ENCODE results near the gene GAS6.
"Not testable (repeated sequence)": the region's sequence is repeated elsewhere in the genome, so short reads cannot be mapped to it uniquely, and the experiment has no call there.

Gene GAS6

DNA sequence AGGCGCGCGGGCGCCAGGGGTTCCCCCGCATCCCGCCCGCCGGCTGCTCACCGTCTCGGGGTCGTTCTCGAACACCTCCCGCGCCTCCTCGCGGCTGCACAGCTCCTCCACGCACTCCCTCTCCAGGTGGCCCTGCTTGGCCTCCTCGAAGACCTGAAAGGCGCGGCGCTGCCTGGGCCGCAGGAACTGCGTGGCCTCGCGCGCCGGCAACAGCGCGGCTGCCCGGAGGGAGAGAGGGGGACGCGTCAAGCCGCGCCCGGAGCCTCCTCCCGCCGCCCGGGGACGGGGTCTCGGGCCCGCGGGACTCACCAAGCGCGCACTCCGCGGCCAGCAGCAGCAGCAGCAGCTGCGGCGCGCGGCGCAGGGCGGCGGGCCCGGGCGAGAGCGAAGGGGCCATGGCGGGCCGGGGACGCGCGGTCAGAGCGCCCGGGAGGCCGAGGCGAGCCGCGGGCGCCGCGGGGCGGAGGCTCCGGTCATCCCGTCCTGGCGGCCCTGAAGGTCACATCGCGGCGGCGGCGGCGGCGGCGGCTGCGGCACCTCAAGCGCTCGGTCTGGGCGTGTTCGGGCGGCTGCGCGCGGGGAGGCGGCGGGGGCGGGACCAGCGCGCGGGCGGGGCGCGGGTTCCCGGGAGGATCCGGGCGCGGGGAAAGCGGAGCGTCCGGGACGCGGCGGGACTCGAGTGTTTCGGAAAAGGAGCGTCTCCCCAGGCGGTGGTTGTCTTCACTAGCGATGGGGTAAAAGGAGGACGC is at the start of gene GAS6:
Gene GAS6, minus strand, starts transcription at position 553 of the 749 bp plus-strand sequence. Its CDS starts 156 bp downstream, at position 397.
- DNase-seq, result peak; percentile 36

DNA sequence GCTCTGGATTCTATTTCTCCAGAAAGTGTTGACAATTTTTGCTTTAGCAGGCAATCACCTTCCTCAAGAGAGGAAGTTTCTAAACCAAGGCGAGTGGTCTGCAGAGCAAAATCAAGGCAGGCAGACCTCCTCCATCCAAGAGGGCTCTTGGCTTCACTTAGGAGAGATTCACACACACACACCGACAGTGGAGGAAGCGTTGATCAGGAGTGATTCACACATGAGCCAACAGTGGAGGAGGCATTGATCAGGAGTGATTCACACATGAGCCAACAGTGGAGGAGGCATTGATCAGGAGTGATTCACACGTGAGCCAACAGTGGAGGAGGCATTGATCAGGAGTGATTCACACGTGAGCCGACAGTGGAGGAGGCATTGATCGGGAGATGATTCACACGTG is 49.5 kb upstream of the GAS6 start:
- not testable (repeated sequence) for DNase-seq

DNA sequence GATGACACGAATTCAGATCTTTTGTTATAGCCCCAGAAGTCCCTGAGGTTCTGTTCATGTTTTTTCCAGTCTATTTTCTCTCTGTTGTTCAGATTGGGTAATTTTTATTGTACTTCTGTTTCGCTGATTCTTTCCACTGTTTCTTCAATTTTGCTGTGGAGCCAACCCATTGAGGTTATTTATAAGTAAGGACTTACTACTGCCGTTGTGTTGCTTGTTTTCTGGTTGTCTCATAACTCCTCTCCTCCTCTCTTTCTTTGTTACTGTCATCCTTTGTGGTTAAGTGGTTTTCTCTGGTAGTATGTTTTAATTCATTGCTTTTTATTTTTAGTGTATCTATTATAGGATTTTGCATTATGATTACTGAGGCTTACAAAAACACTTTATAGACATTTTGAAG is 48.7 kb upstream of the GAS6 start:
- DNase-seq, result no peak

DNA sequence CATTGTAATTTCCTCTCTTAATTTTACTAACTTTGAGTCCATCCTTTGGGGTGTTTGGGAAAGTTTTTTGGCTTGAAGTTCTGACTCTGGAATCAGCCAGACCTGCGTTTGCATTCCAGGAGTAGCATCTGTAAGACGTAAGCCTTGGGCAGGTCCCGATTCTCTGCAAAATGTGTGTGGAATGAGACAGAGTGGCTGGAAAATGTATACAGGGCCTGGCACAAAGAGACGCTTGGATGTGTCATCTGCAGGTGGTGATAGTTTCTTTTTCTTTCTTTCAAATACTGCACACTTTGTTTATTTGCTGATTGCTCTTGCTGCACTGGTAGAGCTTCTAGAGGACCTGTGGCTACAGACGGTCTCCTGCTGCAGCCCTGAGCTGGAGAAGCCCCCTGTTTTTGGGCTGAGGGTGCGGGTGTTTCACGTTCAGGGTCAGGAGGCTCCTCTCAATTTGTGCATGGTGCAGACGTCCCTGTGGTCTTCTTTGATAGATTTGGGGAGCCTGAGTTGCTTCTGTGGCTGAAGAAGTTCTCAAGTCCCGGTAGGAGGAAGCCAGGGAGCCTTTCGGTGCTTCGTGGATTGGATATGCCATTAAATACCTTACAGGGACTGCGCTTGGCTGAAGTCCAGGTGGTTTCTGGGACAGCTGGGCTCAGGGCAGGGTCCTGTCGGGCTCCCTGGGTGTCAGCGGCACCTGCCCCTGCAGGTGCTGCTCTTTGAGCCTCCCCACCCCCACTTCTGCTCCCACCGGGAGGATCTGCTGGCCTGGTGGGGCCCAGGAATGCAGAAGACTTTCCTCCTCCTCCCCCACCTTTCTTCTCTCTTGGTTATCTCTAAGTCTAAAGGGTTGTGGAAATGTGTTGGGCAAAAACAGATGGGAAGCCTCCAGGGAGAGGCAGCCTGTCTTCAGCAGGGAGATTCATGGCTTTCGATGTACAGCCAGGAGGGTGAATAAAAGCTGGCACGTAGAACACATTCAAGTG is 44.0 kb upstream of the GAS6 start:
- DNase-seq, result peak; percentile 26

DNA sequence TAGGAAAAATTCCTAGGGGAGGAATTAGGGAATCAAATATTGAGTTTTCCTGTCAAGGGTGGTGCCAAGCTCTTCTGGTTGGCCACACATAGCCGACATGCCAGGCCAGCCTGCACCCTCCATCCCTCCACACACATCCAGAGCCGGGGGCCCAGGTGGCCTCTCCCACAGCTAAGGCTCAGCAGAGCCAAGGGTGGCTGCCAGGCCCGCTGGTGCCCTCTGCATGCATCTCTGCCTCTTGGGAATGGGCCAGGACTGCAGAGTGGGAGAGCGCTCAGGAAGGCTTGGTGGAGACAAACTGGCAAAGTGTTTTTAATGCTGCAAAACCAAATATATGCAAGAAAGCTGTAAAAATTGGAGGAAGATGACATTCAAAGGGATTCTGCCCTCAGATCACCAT is 42.7 kb upstream of the GAS6 start:
- no peak for DNase-seq

DNA sequence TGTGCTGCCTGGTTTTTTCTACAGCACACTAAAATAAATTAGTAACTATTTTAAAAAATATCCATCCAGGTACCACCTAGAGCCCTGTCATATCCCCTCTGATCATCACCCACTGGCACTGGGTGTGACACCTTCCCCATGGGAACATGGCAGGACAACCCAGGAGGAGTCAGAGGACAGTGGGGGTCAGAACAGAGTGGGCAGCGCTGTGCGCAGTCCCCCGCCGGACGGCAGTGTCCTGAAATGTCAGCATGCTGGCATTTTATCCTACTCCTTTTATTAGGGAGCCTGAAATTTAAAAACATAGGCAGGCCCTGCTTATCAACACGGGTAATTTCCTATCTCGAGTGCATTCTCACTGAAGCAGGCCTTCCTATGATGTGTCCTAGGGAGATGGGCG is 42.1 kb upstream of the GAS6 start:
- no peak for DNase-seq

DNA sequence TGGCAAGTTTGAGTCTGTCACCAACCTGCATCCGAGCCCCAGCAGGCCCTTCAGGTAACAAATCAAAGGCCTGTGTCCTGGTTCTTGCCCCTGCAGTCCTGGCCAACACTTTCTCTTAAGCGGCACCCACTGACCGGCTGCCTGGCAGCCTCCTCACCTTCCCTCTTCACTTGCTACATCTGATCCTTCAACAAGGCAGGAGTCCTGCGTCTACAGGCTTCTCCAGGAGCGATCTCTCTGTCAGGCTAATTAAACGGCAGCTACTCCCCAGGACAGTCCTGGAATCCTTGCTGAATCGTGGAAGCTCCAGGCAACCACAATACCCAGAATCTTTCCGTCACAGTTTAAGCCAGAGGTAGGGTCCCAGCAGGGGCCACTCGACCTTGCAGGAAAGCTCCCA is 41.1 kb upstream of the GAS6 start:
- no peak for DNase-seq

DNA sequence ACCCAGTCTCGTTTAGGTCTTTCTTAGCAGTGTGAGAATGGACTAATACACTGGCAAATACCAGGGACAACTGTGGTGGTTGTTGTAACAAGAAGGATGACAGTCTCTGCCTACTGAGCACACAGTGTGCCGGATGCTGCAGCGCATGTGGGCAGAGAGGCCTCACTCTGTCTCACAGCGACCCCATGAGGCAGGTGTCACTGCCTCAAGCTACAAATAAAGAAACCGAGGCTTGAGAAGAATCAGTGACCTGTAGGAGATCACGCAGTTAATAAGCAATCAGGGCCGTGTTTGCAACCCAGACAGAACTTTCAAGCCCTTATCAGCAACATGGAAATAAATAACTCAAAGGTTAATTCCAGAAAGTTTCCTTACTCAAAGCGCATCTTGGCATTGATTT is 40.5 kb upstream of the GAS6 start:
- DNase-seq, result peak; percentile 64

DNA sequence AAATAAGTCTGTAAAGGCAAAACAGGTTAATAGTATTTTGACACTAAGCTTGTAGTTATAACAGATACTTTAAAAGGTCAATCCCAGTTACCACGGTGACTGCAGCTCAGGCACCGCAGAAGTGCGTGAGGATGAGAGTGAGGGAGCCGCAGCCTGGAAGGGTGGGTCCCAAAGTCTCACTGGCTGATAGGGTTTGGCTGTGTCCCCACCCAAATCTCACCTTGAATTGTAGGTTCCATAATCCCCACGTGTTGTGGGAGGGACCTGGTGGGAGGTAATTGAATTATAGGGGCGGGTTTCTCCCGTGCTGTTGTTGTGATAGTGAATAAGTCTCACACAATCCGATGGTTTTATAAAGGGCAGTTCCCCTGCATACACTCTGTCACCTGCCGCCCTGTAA is 40.0 kb upstream of the GAS6 start:
- no peak for DNase-seq

DNA sequence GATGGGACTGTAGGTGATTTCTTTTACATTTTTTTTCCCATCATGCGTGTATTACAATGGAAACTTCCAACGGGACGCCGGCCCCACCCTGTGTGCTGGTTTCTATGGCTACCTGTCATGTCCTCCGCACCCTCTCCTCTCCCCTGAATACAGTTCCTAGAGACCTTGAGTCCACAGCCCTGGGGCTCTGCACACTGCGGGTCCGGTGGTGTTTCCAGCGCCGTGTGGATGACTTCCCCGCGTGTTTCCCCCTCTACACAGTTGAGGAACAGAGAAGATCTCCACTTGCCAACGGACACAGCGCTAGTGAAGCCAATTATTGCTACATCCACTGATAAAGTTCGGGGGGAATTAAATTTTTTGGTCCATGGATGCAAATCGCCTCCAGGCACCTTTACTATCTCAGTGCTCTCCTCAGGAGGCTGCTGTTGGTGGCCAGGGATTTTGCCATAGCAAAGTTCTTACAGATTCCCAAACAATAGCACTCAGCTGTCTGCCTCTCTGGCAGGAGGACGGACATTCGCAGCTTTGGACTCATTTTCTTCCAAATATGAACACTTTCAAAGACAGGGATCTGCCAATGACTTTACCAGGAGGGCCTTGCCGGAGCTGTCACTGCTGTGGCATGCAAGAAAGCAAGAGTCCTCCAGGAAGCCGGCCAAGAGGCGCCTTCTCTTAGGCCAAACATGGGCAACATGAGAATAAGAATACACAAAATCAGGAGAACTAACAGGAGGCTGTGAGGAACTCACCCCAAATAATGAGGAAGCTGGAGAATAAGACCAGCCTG is 39.3 kb upstream of the GAS6 start:
- no peak for DNase-seq

DNA sequence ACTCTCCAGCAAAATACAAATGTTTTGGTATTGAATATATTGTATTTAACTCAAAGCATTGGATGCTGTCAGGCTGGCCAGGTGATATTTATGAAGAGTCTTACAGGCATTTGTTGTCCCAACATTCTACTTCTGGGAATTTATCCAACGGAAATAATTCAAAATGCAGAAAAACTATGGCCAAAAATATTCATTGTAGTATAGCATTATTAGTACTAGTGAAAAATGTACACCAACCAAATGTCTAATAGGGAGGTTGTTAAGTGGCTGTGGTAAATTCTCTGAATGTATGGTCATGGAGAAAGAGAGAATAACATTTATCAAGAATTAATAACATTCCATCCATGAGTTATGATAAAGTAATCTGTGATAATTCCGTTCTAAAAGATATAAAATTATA is 38.6 kb upstream of the GAS6 start:
- no peak for DNase-seq

DNA sequence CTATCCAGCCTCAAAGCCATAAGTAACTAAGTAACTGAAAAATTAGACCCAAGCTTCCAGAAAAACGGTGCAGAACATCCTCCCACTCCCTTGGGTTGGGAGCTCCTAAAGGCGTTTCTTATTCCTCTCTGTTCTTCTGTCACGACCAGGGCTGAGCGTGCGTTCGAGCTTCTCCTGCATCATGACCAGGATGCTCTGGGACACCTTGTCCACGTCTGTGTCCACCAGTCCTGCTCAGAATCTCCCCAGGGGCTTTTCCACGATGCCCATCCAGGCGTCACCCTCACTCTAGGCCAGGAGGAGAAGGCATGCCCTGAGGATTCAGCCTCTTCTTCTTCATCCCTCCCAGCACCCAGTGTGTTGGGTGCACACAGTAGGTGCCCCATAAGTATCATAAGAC is 37.8 kb upstream of the GAS6 start:
- DNase-seq, result no peak

DNA sequence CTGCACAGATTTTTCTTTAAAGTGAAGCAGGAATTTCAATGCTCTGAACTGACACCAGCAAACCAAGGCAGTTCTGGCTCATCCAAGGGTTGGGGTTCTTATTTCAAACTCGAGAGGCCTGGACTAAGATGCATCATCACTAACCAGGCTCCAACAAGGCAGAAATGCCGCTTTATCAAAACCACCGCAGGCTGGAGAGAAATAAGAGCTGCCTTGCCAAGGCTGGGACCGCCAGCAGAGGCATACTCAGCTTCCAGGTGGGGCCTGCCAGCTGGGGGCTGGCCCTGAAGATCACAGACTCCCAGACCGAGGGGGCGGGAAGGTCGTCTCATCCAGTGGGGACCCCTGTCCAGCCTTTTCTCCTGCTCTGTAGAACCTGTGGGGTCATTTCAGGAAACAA is 37.4 kb upstream of the GAS6 start:
- DNase-seq, result no peak

DNA sequence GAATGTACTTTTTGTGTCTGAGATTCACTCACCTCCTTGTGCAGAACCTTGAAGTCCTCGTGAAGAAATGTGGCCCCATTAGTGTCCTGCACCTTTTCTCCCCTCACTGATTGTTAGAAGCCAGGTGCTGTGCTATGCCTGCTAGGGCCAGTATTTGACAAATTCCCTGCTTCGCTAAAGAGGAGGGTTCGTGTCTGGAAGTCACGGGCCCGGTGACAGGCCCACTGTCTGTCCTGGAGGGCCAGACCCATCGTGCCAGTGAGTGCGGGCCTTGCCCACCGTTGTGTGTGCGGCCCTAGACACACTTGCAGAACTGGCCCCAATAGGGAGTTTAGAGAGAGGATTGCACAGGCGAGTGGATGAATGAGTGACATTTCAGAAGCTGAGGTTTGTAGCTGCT is 36.8 kb upstream of the GAS6 start:
- no peak for DNase-seq

DNA sequence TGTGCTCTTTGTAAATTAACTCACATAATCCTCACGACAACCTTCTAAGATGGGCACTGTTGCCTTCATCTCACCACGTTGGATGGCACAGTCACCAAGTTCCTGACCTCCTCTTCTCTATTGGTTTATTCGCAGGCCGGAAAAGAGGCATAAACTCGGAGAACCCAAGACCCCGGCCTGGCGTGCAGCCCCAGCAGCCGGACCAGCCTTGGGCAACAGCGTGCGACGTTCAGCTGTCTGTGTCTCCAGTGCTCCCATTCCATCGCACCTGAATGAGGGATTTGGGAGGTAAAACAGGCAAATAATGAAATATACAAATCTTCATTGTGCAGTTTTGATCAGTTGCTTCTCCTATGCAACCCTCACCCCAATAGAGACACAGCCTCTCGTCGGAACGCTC is 34.5 kb upstream of the GAS6 start:
- DNase-seq, result no peak

DNA sequence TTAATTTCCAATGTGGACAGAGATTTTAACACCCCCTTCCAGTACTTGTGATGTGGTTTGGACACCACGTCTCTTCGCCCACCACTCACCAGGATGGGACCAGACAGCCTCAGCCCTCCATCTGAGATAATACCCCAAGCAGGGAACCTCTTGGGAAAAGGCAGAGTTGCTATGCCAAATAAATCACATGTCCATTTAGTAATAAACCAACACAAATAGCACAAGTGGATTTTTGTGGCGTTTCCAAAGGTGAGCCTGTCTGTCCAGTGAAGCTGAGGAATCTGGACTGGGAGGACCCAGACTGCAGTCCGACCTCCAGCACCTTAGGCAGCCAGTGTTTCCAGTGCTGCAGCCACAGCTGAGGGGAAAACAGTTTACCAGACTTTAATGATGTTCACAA is 34.1 kb upstream of the GAS6 start:
- DNase-seq, result no peak

DNA sequence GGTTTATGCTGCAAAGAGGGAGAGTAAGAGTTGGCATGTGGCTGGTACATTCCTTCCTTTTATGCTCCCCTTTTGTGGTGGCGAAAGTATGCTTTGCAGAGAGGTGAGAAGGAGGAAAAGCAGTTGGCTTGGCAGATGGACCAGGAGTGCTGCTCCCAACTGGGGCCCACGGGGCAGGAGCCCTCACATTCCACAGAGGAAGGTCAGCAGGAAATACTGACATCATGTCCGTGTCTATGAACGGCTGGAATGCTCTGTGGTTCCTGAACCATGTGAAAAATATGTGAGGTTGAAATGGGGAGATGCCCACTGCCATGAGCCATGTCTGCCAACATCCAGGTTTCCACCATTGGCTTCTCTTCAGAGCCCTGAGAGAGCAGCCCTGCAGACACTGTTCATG is 33.3 kb upstream of the GAS6 start:
- DNase-seq, result no peak

DNA sequence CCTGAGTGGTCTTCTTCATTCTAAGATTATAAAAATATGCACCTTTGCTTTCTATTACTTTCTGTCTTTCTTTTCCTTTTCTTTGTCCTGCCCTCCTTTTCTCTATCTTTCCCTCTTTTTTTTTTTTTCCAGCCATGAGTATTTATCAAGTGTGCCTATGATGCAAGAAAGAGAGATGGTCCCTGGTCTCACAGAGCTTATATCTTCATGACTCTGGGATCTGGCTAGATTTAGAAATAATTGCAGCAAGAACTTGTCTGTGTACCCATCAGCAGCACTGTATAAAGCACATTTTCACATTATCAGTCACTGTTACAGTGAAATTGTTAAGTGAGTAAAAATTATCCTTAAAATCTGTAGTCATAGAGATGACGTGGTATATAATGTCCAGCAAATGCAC is 31.6 kb upstream of the GAS6 start:
- DNase-seq, result no peak

DNA sequence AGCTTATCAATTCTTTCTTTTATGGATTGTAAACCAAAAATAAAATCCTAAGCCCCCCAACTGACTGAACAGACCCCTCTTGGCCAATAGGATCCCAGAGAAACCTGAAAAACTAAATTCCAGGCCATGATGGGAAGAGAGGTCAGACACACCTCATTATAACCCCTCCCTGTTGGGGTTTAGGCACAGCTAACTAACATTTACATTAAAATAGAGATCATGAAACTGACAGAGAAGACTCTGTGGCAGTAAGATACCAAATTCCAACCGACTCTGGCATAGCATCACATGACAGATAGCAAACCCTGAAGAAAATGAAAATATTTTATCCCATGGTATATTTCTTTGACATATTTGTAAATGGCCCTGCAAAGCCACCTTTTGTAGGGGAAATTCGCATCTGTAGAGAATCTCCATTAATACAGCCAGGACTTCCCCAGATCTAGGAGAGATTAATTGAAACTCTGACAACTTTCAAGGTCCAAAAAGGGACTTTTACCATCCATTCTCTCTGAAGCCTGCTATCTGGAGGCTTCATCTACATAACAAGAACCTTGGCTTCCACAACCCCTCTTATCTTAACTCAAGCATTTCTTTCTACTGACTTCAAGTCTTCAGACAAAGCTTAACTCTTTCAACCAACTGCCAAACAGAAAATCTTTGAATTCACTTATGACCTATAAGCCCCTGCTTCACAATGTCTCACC is 27.1 kb upstream of the GAS6 start:
- DNase-seq, result no peak

DNA sequence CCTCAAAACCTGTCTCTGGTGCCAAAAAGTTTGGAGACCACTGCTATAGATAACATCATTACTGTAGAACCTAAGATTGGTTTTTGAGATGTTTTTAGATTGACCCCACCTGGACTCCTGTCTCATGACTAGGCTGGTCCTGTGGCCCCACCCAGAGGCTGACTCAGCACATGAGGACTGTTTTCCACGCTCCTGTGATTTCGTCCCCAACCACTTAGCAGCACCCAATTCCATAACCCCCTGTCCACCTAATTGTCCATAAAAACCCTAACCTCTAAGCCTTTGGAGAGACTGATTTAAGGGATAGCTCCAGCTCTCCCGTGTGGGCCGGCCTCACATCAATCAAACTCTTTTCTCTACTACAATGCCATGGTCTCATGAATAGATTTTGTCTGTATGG is 25.6 kb upstream of the GAS6 start:
- DNase-seq, result no peak

DNA sequence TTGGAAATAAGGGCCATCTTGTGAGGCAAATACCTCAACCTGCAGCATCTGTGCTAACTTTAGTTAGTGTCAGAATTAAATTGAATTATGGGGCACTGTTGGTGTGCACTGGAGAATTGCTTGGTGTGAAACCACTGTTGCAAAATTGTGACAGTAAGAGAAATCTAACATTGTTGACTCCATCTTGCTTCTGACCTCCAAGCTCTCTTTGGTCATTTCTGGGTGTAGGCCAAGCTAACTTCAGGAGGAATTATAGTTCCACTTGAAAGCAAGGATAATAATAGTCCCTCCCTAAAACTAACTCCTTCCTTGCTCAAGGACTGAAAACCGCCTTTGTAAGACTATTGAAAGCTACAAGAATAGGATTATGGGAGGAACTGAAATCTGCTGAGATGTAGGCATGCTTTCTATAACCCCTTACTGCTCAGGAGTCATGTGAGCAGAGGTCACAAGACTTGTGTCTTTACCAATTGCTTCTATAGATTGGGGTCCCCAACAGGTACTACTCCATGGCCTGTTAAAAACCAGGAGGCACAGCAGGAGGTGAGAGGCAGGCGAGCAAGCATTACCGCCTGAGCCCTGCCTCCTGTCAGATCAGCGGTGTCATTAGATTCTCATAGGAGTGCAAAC is 24.9 kb upstream of the GAS6 start:
- DNase-seq, result no peak

DNA sequence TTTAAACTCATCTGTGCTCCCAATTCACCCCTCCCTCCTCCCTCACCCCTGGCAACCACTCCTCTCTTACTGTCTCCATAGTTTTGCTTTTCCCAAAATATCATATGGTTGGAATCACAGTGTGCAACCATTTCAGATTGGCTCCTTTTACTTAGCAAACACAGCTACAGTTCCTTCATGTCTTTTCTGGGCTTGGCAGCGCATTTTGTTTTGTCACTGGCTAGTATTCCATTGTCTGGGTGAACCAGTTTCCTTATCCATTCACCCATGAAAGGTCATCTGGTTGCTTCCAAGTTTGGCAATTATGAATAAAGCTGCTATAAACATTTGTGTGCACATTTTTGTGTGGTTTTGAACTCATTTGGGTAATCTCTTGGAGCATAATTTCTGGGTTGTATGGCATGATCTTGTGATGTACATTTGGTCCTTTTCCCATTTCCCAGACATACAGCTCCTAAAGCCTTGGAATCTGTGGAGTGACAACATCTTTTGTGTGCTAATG is 23.9 kb upstream of the GAS6 start:
- DNase-seq, result no peak

Data from DMS53 (cell line).